ENCODE results near the gene LEF1. TPM values are rescaled to one million over a fixed set of nuclear protein-coding genes. Genes with fewer than 3 reads are reported as not detected.

Gene LEF1
- total and polyA plus RNA-seq, 2 donors (not counting 1 experiment from before 2014, with no cell fraction given) = 2.4 to 5.1 TPM

DNA sequence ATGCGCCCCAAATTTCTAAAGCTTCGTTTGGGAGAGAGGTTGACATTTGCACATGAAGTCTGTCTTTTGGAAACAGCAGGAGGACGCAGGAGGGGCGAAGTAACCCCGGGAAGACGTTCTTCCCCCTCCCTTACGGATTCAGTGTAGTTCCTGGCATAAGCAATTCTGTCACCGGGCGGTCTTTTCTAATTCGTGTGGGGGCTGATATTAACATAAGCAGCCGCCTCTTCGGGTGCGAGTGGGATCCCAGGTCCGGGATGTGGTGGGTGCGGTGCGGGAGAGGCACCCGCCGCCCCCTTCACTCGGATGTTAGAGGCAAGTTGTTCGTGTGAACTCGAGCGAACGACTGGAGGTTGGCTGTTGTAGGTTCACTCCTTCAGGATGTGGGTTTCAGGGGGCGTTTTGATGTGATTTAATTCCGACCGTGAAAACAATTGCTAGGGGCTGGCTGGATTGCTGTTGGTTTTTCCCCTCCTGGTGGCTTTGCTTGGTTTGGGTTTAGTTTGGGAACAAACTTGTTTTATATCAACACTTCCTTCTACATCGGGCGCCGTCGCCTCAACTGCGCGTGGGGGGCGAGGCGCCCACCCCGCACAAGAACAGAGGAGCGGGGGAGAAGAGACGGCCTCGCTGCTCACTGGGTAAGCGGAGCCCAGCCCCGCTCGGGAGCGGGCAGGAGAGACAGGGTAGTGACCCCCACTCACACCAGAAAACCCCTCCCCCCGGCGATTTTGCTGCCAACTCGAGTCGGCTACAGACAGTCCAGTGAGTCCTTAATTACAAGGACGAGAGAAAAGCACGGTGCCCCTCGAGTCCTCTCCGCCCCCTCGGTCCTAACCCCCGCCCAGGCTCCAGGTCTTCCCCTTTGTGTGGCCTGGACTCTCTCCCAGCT, 2.9 kb upstream of the LEF1 start:
- no peak for ATAC-seq (ENCODE audit: low read depth)
- Mint-ChIP-seq H3K27ac (no peak overlapping the region), H3K9me3 (ENCODE audit: insufficient read depth) (no peaks in the 10 kb centered on the region), H3K4me3 (peak overlapping the region; percentile 73), H3K27me3 (peaks cover 74% of the 10 kb centered on the region), H3K4me1 (peaks cover 40% of the 10 kb centered on the region)
- intact Hi-C loops (cut with micrococcal nuclease) = no loop called here
- H3K4me1 ChIP-seq (ENCODE audit: control insufficient read depth in 2 of 2, insufficient read depth in 2 of 2, low read length in 2 of 2) = peaks cover 41 to 43% of the 10 kb centered on the region in 2 donors
- peak overlapping the region; percentile 87 for H2AFZ ChIP-seq (ENCODE audit: insufficient read depth, low read depth, low read length, poor library complexity, severe bottlenecking)
- H3K4me3 ChIP-seq (ENCODE audit: control extremely low read depth in 1 of 5, extremely low read depth in 1 of 5, insufficient read depth in 1 of 5, low read depth in 2 of 5, low read length in 4 of 5) = peak overlapping the region; percentile 17 to 55 (median 52)
- no peaks in the 10 kb centered on the region for H3K79me2 ChIP-seq (ENCODE audit: control insufficient read depth, insufficient read depth, low read length)
- peaks cover 0 to 12% (median 0%) of the 10 kb centered on the region in 3 donors for H3K9me3 ChIP-seq (ENCODE audit: control extremely low read depth in 1 of 3, control insufficient read depth in 2 of 3, insufficient read depth in 1 of 3, low read length in 2 of 3)
- H3K4me2 ChIP-seq (replicated peaks; ENCODE audit: low read depth, low read length, poor library complexity, severe bottlenecking) = peak overlapping the region; percentile 80
- ChIA-PET POLR2A (no interaction called here), CTCF (no interaction called here)
- H3K36me3 ChIP-seq (replicated peaks in 1 of 2; ENCODE audit: control extremely low read depth in 1 of 2, control insufficient read depth in 1 of 2, extremely low read depth in 1 of 2, insufficient read depth in 2 of 2, low read length in 1 of 2) = no peaks in the 10 kb centered on the region
- DNase-seq = peak; percentile 49
- H4K20me1 ChIP-seq (ENCODE audit: control insufficient read depth, insufficient read depth, low read length, poor library complexity, severe bottlenecking) = no peaks in the 10 kb centered on the region
- no peak overlapping the region for H3K27ac ChIP-seq (ENCODE audit: low read length in 2 of 2)
- TF ChIP-seq CTCF (IDR thresholded peaks at IDR 0.05) (no peak), EZH2 (IDR thresholded peaks at IDR 0.05; ENCODE audit: borderline replicate concordance, insufficient read depth, low read depth, low read length, poor library complexity, severe bottlenecking) (no peak)
- H3K27me3 ChIP-seq (replicated peaks in 1 of 4; ENCODE audit: control extremely low read depth in 1 of 4, control insufficient read depth in 3 of 4, insufficient read depth in 4 of 4, low read length in 3 of 4) = peaks cover 0 to 65% (median 39%) of the 10 kb centered on the region in 4 experiments
- 1% methylated on average over 41 of the region's 52 CpGs for WGBS (ENCODE audit: insufficient coverage)
- H3K9ac ChIP-seq (ENCODE audit: low read length) = peak overlapping the region; percentile 59

All from B cell (primary cell).